Body of pancreas (tissue), 4 donors: ENCODE measurements around the gene GTF2B. TPM values are rescaled to one million over a fixed set of nuclear protein-coding genes. Genes with fewer than 3 reads are reported as not detected.
"Not testable (repeated sequence)": the region's sequence is repeated elsewhere in the genome, so short reads cannot be mapped to it uniquely, and the experiment has no call there.

Experiments
- ATAC-seq: fragments of 150-250 bp; one replicate; pipeline ENCODE4 v1.9.1; 2016
- DNase-seq, 4 donors: peaks; one replicate each; pipeline ENCODE4 v3.0.0-alpha.2; 2019
- H3K27ac ChIP-seq, 4 donors: fragments of 200-600 bp; sonication (generic); 1 replicate in 3 of 4; 2 replicates in 1 of 4; pipeline versions ENCODE4 v1.5.1 to v1.6.1; 2016 to 2019; ENCODE audit warnings: mild to moderate bottlenecking in 1 of 4, mixed read lengths in 1 of 4, moderate library complexity in 1 of 4
- H3K27me3 ChIP-seq, 2 donors: fragments of 200-600 bp; sonication (generic); one replicate each; pipeline ENCODE4 v1.6.0; 2016; ENCODE audit warnings: mild to moderate bottlenecking in 1 of 2
- H3K36me3 ChIP-seq, 2 donors: fragments of 200-600 bp; sonication (generic); replicated peaks in 1 of 2; 2 replicates each; pipeline ENCODE4 v1.5.1; 2016; ENCODE audit warnings: low read depth in 2 of 2; ENCODE audit not compliant: insufficient read depth in 1 of 2
- H3K4me1 ChIP-seq: fragments of 200-600 bp; sonication (generic); one replicate; pipeline ENCODE4 v1.6.0; 2016
- H3K4me3 ChIP-seq, 2 donors: fragments of 200-600 bp; sonication (generic); 1 replicate in 1 of 2; 2 replicates in 1 of 2; pipeline ENCODE4 v1.5.1; 2016 to 2019
- H3K9me3 ChIP-seq, 3 donors: fragments of 200-600 bp; sonication (generic); 1 replicate in 2 of 3; 2 replicates in 1 of 3; pipeline ENCODE4 v1.5.1; 2016
- CTCF ChIP-seq, 7 experiments: fragments of 450-650 bp in 4 of 7; fragments of 200-600 bp in 3 of 7; sonication (generic) in 3 of 7; IDR thresholded peaks; one replicate each; pipeline ENCODE4 v1.5.1; 2016 to 2019; ENCODE audit warnings: antibody characterized with exemption in 7 of 7
- POLR2A ChIP-seq, 3 donors: fragments of 450-650 bp; IDR thresholded peaks; one replicate each; pipeline ENCODE4 v1.6.1; 2016; ENCODE audit warnings: antibody characterized with exemption in 3 of 3, mild to moderate bottlenecking in 2 of 3
- WGBS, 2 donors: methylation state at CpG; one replicate each; pipeline ENCODE4 v1.1.5; 2017; 5-methylcytosine and 5-hydroxymethylcytosine counted together
- intact Hi-C: fragments of 100-400 bp; cut with DNase I; formaldehyde crosslinking; loops from one replicate; pipeline ENCODE4 v1.15.1; 2023
- total RNA-seq, 2 donors: library from RNA; depleted of rRNA; stranded (reverse); fragments of >200 nt; gene quantifications; one replicate each; pipeline ENCODE4 v1.1.0, GENCODE V29; 2016

Gene GTF2B
- total RNA-seq, 2 donors from 2014 or later, result 5.9 to 16.9 TPM

GRCh38 chr1:88883156-88883555, 8.2 kb downstream of the GTF2B start:
- TF ChIP-seq CTCF (IDR thresholded peaks at IDR 0.05) (no peak), POLR2A (IDR thresholded peaks at IDR 0.05) (no peak)
- Histone ChIP-seq H3K36me3 (peaks cover 0 to 15% of the 10 kb centered on the region in 2 donors), H3K4me1 (peaks cover 28% of the 10 kb centered on the region), H3K27ac (no peak overlapping the region), H3K4me3 (no peak overlapping the region), H3K27me3 (no peaks in the 10 kb centered on the region), H3K9me3 (no peaks in the 10 kb centered on the region)
- intact Hi-C loops, result no loop called here
- 58 to 64% methylated on average over 3 of the region's 3 CpGs for WGBS, 2 donors
- ATAC-seq (no peak), DNase-seq (no peak)

GRCh38 chr1:88880717-88881116, 10.7 kb downstream of the GTF2B start:
- H3K9me3 ChIP-seq, H3K27me3 ChIP-seq, DNase-seq, H3K4me3 ChIP-seq, H3K27ac ChIP-seq, intact Hi-C loops, ATAC-seq: not testable (repeated sequence)
- H3K36me3 ChIP-seq, result peaks cover 0 to 10% of the 10 kb centered on the region in 2 donors
- H3K4me1 ChIP-seq, result peaks cover 40% of the 10 kb centered on the region
- 75 to 77% methylated on average over 8 of the region's 8 CpGs for WGBS, 2 donors

GRCh38 chr1:88878731-88879130, 12.6 kb downstream of the GTF2B start:
- peaks cover 37% of the 10 kb centered on the region for H3K4me1 ChIP-seq
- no peaks in the 10 kb centered on the region for H3K9me3 ChIP-seq
- 34 to 43% methylated on average over 4 of the region's 4 CpGs for WGBS, 2 donors
- TF ChIP-seq CTCF (IDR thresholded peaks at IDR 0.05), result no peak
- TF ChIP-seq POLR2A (IDR thresholded peaks at IDR 0.05), result no peak
- H3K4me3 ChIP-seq, result no peak overlapping the region
- peaks cover 0 to 3% of the 10 kb centered on the region in 2 donors for H3K36me3 ChIP-seq
- no peaks in the 10 kb centered on the region for H3K27me3 ChIP-seq
- intact Hi-C loops, result loop anchor here (10.0 kb wide), 1 partner anchor 224 kb away; no protein-coding TSS in a partner anchor
- H3K27ac ChIP-seq, result peak overlapping the region in 3 of 4 donors; percentile 2 to 44 (median 28)
- ATAC-seq (no peak), DNase-seq (no peak)

- no peak overlapping the region for H3K4me3 ChIP-seq
- ATAC-seq, result no peak
- intact Hi-C loops, result loop anchor here (10.0 kb wide), 1 partner anchor 223 kb away; no protein-coding TSS in a partner anchor
Measured at GRCh38 chr1:88877911-88878310, 13.5 kb downstream of the GTF2B start.

GRCh38 chr1:88877382-88877825, 14.0 kb downstream of the GTF2B start:
- WGBS, 2 donors, result 18 to 22% methylated on average over 6 of the region's 6 CpGs
- intact Hi-C loops, result loop anchor here (10.0 kb wide), 1 partner anchor 223 kb away; no protein-coding TSS in a partner anchor
- peaks cover 0 to 3% of the 10 kb centered on the region in 2 donors for H3K36me3 ChIP-seq
- TF ChIP-seq POLR2A (IDR thresholded peaks at IDR 0.05), result no peak
- peak; percentile 15 to 73 (median 52) for TF ChIP-seq CTCF (IDR thresholded peaks at IDR 0.05)
- no peaks in the 10 kb centered on the region for H3K9me3 ChIP-seq
- no peaks in the 10 kb centered on the region for H3K27me3 ChIP-seq
- ATAC-seq (peak; percentile 38), DNase-seq (no peak)
- no peak overlapping the region for H3K4me3 ChIP-seq
- peak overlapping the region in 2 of 4 donors; percentile 30 to 38 for H3K27ac ChIP-seq
- H3K4me1 ChIP-seq, result peaks cover 29% of the 10 kb centered on the region

More at GRCh38 chr1:88877911-88878310, 13.5 kb downstream of the GTF2B start:
- peaks cover 0 to 3% of the 10 kb centered on the region in 2 donors for H3K36me3 ChIP-seq
- DNase-seq, result no peak
- H3K27ac ChIP-seq, result peak overlapping the region in 2 of 4 donors; percentile 30 to 38
- 50 to 55% methylated on average over 9 of the region's 9 CpGs for WGBS, 2 donors
- H3K9me3 ChIP-seq, result no peaks in the 10 kb centered on the region
- no peaks in the 10 kb centered on the region for H3K27me3 ChIP-seq
- TF ChIP-seq POLR2A (IDR thresholded peaks at IDR 0.05), result no peak
- no peak for TF ChIP-seq CTCF (IDR thresholded peaks at IDR 0.05)
- peaks cover 33% of the 10 kb centered on the region for H3K4me1 ChIP-seq
